Natural killer cell (primary cell): ENCODE results near the gene ELF5. TPM values are rescaled to one million over a fixed set of nuclear protein-coding genes. Genes with fewer than 3 reads are reported as not detected.

ENCODE experiments used
- ATAC-seq, 3 donors: fragments of 150-1000 bp in 2 of 3; fragments of 200-7000 bp in 1 of 3; cut with Tn5 transposase; 1 replicate in 1 of 3; 2 replicates in 2 of 3; pipeline ENCODE4 v1.10.0; 2021; ENCODE audit warnings: mild to moderate bottlenecking in 2 of 3, moderate library complexity in 2 of 3
- DNase-seq, 2 donors: peaks; one replicate each; pipeline versions ENCODE4 v3.0.0 to v3.0.0-alpha.2; 2013 to 2021; ENCODE audit warnings: mixed read lengths in 1 of 2
- H3K27ac ChIP-seq: one replicate; pipeline ENCODE4 v1.5.1; 2013; ENCODE audit warnings: mild to moderate bottlenecking, low read length
- H3K27me3 ChIP-seq: one replicate; pipeline ENCODE4 v1.6.1; 2013; ENCODE audit warnings: low read length; ENCODE audit not compliant: control insufficient read depth, insufficient read depth
- H3K36me3 ChIP-seq: one replicate; pipeline ENCODE4 v1.6.1; 2013; ENCODE audit warnings: low read length; ENCODE audit not compliant: control insufficient read depth, insufficient read depth
- H3K4me1 ChIP-seq: one replicate; pipeline ENCODE4 v1.6.1; 2013; ENCODE audit warnings: low read length; ENCODE audit not compliant: control insufficient read depth, insufficient read depth
- H3K4me3 ChIP-seq: one replicate; pipeline ENCODE4 v1.5.1; 2013; ENCODE audit warnings: low read length
- H3K9me3 ChIP-seq: one replicate; pipeline ENCODE4 v1.6.1; 2013; ENCODE audit warnings: low read length; ENCODE audit not compliant: control insufficient read depth, insufficient read depth
- H3K27ac Mint-ChIP-seq, 2 donors: one replicate each; pipeline ENCODE4 v1.8.0; 2022; ENCODE audit warnings: mild to moderate bottlenecking in 2 of 2, mixed read lengths in 2 of 2, moderate library complexity in 1 of 2
- H3K27me3 Mint-ChIP-seq, 2 donors: one replicate each; pipeline ENCODE4 v1.8.0; 2022; ENCODE audit warnings: low read depth in 2 of 2, mixed read lengths in 2 of 2
- H3K36me3 Mint-ChIP-seq: one replicate; pipeline ENCODE4 v1.8.0; 2022; ENCODE audit warnings: mixed read lengths
- H3K4me1 Mint-ChIP-seq, 2 donors: one replicate each; pipeline ENCODE4 v1.8.0; 2022; ENCODE audit warnings: mixed read lengths in 2 of 2
- H3K4me3 Mint-ChIP-seq: one replicate; pipeline ENCODE4 v1.8.0; 2022; ENCODE audit warnings: mild to moderate bottlenecking, moderate library complexity, mixed read lengths
- H3K9me3 Mint-ChIP-seq, 2 donors: one replicate each; pipeline ENCODE4 v1.8.0; 2022; ENCODE audit warnings: mixed read lengths in 2 of 2
- WGBS: methylation state at CpG from one replicate; pipeline ENCODE4 v1.1.7; 2013; ENCODE audit warnings: missing lambda C conversion rate; ENCODE audit not compliant: insufficient coverage; 5-methylcytosine and 5-hydroxymethylcytosine counted together
- intact Hi-C: fragments of 100-400 bp; cut with micrococcal nuclease; formaldehyde crosslinking; loops from one replicate; pipeline ENCODE4 v1.14.2; 2022
- total RNA-seq, 4 donors: library from RNA; stranded (reverse); fragments of 120-200 nt in 1 of 4; gene quantifications; one replicate each; pipeline versions ENCODE4 v1.2.3 to v1.2.4, GENCODE V29; 2013 to 2022
- TF ChIP-seq, protein P1 (sequence below): fragments of 200-600 bp; IDR thresholded peaks from one replicate; pipeline ENCODE4 v1.8.0; 2022; ENCODE audit warnings: antibody characterized with exemption

Gene ELF5
- total RNA-seq, 3 donors from 2014 or later (not counting 1 experiment from before 2014, with no cell fraction given), result not detected

DNA sequence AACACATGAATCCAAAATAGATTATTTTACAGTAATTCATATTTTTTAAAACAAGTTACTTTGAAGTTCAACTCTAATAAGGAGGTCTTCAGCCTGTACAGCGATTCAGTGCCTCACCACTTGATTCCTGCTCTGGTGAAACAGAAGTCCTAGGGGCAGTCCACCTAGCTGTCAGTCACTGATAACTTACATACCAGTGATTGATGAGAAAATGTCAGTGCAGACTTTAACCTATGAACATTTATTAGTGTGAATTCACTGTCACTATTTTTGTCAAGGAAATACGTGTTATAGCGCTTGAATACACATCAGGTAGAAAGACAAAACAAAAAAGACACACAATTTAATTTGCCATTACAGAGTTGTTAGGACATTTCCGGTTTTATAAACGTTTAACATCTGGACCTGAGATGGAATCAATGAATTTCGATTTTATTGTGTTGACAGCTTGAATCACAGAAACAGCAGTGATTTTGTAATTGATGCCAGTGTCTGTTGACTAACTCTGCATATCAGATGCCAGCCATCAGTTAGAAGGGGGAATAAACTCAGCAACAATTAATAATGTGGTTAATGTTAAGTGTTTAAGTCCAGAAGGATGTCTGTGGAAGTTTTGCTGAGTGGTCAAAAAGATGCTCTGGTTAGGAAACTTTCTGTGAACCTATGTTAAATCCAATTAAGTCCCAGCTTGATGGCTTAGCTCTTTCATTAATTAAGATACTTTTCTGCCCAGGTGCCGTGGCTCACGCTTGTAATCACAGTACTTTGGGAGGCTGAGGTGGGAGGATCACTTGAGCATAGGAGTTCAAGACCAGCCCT, 34.5 kb downstream of the ELF5 start:
- no peaks in the 10 kb centered on the region for H3K4me1 ChIP-seq
- Mint-ChIP-seq H3K27me3 (peaks cover 6 to 13% of the 10 kb centered on the region in 2 donors), H3K4me1 (no peaks in the 10 kb centered on the region), H3K27ac (no peak overlapping the region), H3K9me3 (no peaks in the 10 kb centered on the region), H3K4me3 (no peak overlapping the region), H3K36me3 (no peaks in the 10 kb centered on the region)
- ATAC-seq (no peak), DNase-seq (no peak)
- no peak overlapping the region for H3K4me3 ChIP-seq
- TF ChIP-seq, protein P1, sequence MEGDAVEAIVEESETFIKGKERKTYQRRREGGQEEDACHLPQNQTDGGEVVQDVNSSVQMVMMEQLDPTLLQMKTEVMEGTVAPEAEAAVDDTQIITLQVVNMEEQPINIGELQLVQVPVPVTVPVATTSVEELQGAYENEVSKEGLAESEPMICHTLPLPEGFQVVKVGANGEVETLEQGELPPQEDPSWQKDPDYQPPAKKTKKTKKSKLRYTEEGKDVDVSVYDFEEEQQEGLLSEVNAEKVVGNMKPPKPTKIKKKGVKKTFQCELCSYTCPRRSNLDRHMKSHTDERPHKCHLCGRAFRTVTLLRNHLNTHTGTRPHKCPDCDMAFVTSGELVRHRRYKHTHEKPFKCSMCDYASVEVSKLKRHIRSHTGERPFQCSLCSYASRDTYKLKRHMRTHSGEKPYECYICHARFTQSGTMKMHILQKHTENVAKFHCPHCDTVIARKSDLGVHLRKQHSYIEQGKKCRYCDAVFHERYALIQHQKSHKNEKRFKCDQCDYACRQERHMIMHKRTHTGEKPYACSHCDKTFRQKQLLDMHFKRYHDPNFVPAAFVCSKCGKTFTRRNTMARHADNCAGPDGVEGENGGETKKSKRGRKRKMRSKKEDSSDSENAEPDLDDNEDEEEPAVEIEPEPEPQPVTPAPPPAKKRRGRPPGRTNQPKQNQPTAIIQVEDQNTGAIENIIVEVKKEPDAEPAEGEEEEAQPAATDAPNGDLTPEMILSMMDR, result no peak
- no peaks in the 10 kb centered on the region for H3K36me3 ChIP-seq
- no peak overlapping the region for H3K27ac ChIP-seq
- WGBS, result 85% methylated on average over 8 of the region's 8 CpGs
- no peaks in the 10 kb centered on the region for H3K27me3 ChIP-seq
- H3K9me3 ChIP-seq, result no peaks in the 10 kb centered on the region
- intact Hi-C loops, result no loop called here

DNA sequence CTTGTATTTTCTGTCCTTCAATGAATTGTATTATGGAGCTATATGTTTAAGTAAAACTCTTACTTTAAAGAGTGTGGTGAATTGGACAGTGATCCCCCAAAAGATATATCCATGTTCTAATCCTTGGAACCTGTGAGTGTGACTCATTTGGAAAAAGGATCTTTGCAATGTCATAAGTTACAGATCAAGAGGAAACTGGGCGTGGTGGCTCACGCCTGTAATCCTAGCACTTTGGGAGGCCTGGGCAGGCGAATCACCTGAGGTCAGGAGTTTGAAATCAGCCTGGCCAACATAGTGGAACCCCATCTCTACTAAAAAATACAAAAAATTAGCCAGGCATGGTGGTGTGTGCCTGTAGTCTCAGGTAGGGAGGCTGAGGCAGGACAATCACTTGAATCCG, 36.7 kb downstream of the ELF5 start:
- H3K9me3 ChIP-seq, result no peaks in the 10 kb centered on the region
- H3K27ac ChIP-seq, result no peak overlapping the region
- Mint-ChIP-seq H3K27ac (no peak overlapping the region), H3K27me3 (peaks cover 0 to 7% of the 10 kb centered on the region in 2 donors), H3K9me3 (no peaks in the 10 kb centered on the region), H3K36me3 (no peaks in the 10 kb centered on the region), H3K4me3 (no peak overlapping the region), H3K4me1 (no peaks in the 10 kb centered on the region)
- intact Hi-C loops, result no loop called here
- ATAC-seq (no peak), DNase-seq (no peak)
- no peak overlapping the region for H3K4me3 ChIP-seq
- WGBS, result 95% methylated on average over 3 of the region's 4 CpGs
- TF ChIP-seq, protein P1, result no peak
- no peaks in the 10 kb centered on the region for H3K27me3 ChIP-seq
- no peaks in the 10 kb centered on the region for H3K4me1 ChIP-seq
- peaks cover 8% of the 10 kb centered on the region for H3K36me3 ChIP-seq

DNA sequence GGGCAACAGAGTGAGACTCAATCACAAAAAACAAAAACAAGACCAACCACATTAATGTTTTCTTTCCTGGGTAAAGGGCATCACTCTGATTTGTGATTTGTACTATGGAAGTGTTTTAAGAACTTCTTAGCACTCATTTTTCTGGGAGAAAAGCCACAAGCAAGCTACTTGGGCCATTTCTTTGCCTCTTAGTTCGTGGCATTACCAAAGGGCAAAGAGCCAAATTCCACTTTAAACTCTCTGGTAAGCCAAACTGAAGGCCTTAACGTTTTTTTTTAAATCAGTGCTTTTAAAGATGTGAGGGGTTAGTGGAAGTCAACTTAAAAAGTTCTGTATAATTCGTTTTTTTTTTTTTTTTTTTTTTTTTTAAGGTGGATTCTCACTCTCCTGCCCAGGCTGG, 37.9 kb downstream of the ELF5 start:
- Histone ChIP-seq H3K9me3 (no peaks in the 10 kb centered on the region), H3K27me3 (no peaks in the 10 kb centered on the region), H3K36me3 (peaks cover 19% of the 10 kb centered on the region), H3K4me1 (no peaks in the 10 kb centered on the region), H3K27ac (no peak overlapping the region), H3K4me3 (no peak overlapping the region)
- intact Hi-C loops, result no loop called here
- Mint-ChIP-seq H3K9me3 (no peaks in the 10 kb centered on the region), H3K4me3 (no peak overlapping the region), H3K36me3 (peaks cover 7% of the 10 kb centered on the region), H3K4me1 (no peaks in the 10 kb centered on the region), H3K27ac (no peak overlapping the region), H3K27me3 (peaks cover 0 to 7% of the 10 kb centered on the region in 2 donors)
- 57% methylated on average over 2 of the region's 3 CpGs for WGBS
- TF ChIP-seq, protein P1, result no peak
- ATAC-seq (no peak), DNase-seq (no peak)
